HepG2 (cell line): ENCODE results near the gene STUB1. TPM values are rescaled to one million over a fixed set of nuclear protein-coding genes. Genes with fewer than 3 reads are reported as not detected.
A peak's percentile ranks its signal among the peaks of the same experiment; 100 is the strongest.

Experiments
- CBX2 ChIP-seq, 2 experiments: fragments of 200-600 bp in 1 of 2; sonication (generic); formaldehyde crosslinking in 1 of 2; IDR thresholded peaks; 2 replicates each; pipeline versions ENCODE4 v1.7.0 to v1.8.1; 2018 to 2022; ENCODE audit warnings: low read depth in 2 of 2, low read length in 1 of 2, mild to moderate bottlenecking in 1 of 2, missing genetic modification reagents in 1 of 2
- CENPT ChIP-seq: sonication (generic); formaldehyde crosslinking; IDR thresholded peaks from 2 replicates; pipeline ENCODE4 v1.8.0; 2022; ENCODE audit warnings: low read depth, mild to moderate bottlenecking, moderate library complexity, missing genetic modification reagents
- FOXM1 ChIP-seq: sonication (generic); formaldehyde crosslinking; IDR thresholded peaks from 2 replicates; pipeline ENCODE4 v1.5.0; 2020; ENCODE audit warnings: missing genetic modification reagents
- GFI1 ChIP-seq: sonication (generic); formaldehyde crosslinking; IDR thresholded peaks from 2 replicates; pipeline ENCODE4 v1.5.0; 2020; ENCODE audit warnings: missing genetic modification reagents, mild to moderate bottlenecking, borderline replicate concordance
- GPN1 ChIP-seq: sonication (generic); formaldehyde crosslinking; IDR thresholded peaks from 2 replicates; pipeline ENCODE4 v1.5.1; 2020; ENCODE audit warnings: missing genetic modification reagents, borderline replicate concordance
- KLF15 ChIP-seq: sonication (generic); formaldehyde crosslinking; IDR thresholded peaks from 2 replicates; pipeline ENCODE4 v1.8.1; 2023; ENCODE audit warnings: borderline replicate concordance, mild to moderate bottlenecking, inconsistent platforms, missing genetic modification reagents, mixed read lengths
- MED8 ChIP-seq: sonication (generic); formaldehyde crosslinking; IDR thresholded peaks from 2 replicates; pipeline ENCODE4 v1.8.1; 2023; ENCODE audit warnings: mild to moderate bottlenecking, missing genetic modification reagents; ENCODE audit not compliant: insufficient replicate concordance
- MXD4 ChIP-seq: IDR thresholded peaks from 2 replicates; pipeline ENCODE4 v1.6.1; 2016; ENCODE audit warnings: mild to moderate bottlenecking, missing biosample characterization, missing genetic modification reagents
- NCOA5 ChIP-seq: sonication (generic); formaldehyde crosslinking; IDR thresholded peaks from 2 replicates; pipeline ENCODE4 v1.4.0; 2020; ENCODE audit warnings: missing genetic modification reagents
- NCOR1 ChIP-seq: fragments of 200-600 bp; sonication (generic); IDR thresholded peaks from 2 replicates; pipeline ENCODE4 v1.7.0; 2017; ENCODE audit warnings: antibody characterized with exemption, low read length, borderline replicate concordance
- POLR2AphosphoS5 ChIP-seq: IDR thresholded peaks from 2 replicates; pipeline ENCODE4 v1.6.1; 2012; ENCODE audit warnings: low read depth, low read length
- SNRNP70 ChIP-seq: fragments of 200-400 bp; formaldehyde crosslinking; IDR thresholded peaks from 2 replicates; pipeline ENCODE4 v1.6.1; 2017; ENCODE audit warnings: mild to moderate bottlenecking, low read depth, low read length, moderate library complexity
- TAF1 ChIP-seq: sonication (generic); formaldehyde crosslinking; IDR thresholded peaks from 2 replicates; pipeline ENCODE4 v1.4.0; 2020; ENCODE audit warnings: missing genetic modification reagents
- ZFP90 ChIP-seq: sonication (generic); formaldehyde crosslinking; IDR thresholded peaks from 2 replicates; pipeline ENCODE4 v1.8.0; 2022; ENCODE audit warnings: missing genetic modification reagents, mild to moderate bottlenecking, inconsistent platforms, borderline replicate concordance
- ZFP91 ChIP-seq: sonication (generic); formaldehyde crosslinking; IDR thresholded peaks from 2 replicates; pipeline ENCODE4 v1.9.0; 2022; ENCODE audit warnings: missing genetic modification reagents, mild to moderate bottlenecking, borderline replicate concordance
- ZNF251 ChIP-seq: sonication (generic); formaldehyde crosslinking; IDR thresholded peaks from 2 replicates; pipeline ENCODE4 v1.9.0; 2021; ENCODE audit warnings: mild to moderate bottlenecking, missing genetic modification reagents
- ZNF335 ChIP-seq: sonication (generic); formaldehyde crosslinking; IDR thresholded peaks from 2 replicates; pipeline ENCODE4 v1.4.0; 2020; ENCODE audit warnings: missing genetic modification reagents
- ZNF337 ChIP-seq: sonication (generic); formaldehyde crosslinking; IDR thresholded peaks from 2 replicates; pipeline ENCODE4 v1.5.1; 2020; ENCODE audit warnings: missing genetic modification reagents, low read depth, mild to moderate bottlenecking, borderline replicate concordance
- ZNF557 ChIP-seq: sonication (generic); formaldehyde crosslinking; IDR thresholded peaks from 2 replicates; pipeline ENCODE4 v1.4.0; 2020; ENCODE audit warnings: missing genetic modification reagents
- polyA plus RNA-seq, 8 experiments: library from polyadenylated mRNA; depleted of rRNA in 3 of 8; stranded (reverse) in 7 of 8; unstranded in 1 of 8; fragments of >200 nt; fragmentation: Illumina TruSeq in 4 of 8; extraction: Trizol in 4 of 8; gene quantifications; 2 replicates each; pipeline versions ENCODE4 v1.2.1 to v1.2.3, GENCODE V29; 2011 to 2016; ENCODE audit warnings: low read depth in 4 of 8, missing spikeins in 1 of 8, mixed read lengths in 1 of 8; ENCODE audit not compliant: insufficient read depth in 1 of 8
- total RNA-seq, 5 experiments: library from RNA; depleted of rRNA; stranded (reverse); fragments of >200 nt; fragmentation: Illumina TruSeq; extraction: Trizol; gene quantifications; 2 replicates each; pipeline ENCODE4 v1.2.3, GENCODE V29; 2016; ENCODE audit warnings: low read depth in 1 of 5
- TF ChIP-seq, protein P1 (sequence below): sonication (generic); formaldehyde crosslinking; IDR thresholded peaks from 2 replicates; pipeline ENCODE4 v1.4.0; 2020; ENCODE audit warnings: mild to moderate bottlenecking, missing genetic modification reagents
- TF ChIP-seq, protein P2 (sequence below): sonication (generic); formaldehyde crosslinking; IDR thresholded peaks from 2 replicates; pipeline ENCODE4 v1.4.0; 2020; ENCODE audit warnings: missing genetic modification reagents

The STUB1 gene
- total and polyA plus RNA-seq, 2 of the 13 experiments (the other 11 are each of a cell fraction or from before 2014, with no cell fraction given), result 52.9 to 78.2 TPM

- TF ChIP-seq, protein P1, sequence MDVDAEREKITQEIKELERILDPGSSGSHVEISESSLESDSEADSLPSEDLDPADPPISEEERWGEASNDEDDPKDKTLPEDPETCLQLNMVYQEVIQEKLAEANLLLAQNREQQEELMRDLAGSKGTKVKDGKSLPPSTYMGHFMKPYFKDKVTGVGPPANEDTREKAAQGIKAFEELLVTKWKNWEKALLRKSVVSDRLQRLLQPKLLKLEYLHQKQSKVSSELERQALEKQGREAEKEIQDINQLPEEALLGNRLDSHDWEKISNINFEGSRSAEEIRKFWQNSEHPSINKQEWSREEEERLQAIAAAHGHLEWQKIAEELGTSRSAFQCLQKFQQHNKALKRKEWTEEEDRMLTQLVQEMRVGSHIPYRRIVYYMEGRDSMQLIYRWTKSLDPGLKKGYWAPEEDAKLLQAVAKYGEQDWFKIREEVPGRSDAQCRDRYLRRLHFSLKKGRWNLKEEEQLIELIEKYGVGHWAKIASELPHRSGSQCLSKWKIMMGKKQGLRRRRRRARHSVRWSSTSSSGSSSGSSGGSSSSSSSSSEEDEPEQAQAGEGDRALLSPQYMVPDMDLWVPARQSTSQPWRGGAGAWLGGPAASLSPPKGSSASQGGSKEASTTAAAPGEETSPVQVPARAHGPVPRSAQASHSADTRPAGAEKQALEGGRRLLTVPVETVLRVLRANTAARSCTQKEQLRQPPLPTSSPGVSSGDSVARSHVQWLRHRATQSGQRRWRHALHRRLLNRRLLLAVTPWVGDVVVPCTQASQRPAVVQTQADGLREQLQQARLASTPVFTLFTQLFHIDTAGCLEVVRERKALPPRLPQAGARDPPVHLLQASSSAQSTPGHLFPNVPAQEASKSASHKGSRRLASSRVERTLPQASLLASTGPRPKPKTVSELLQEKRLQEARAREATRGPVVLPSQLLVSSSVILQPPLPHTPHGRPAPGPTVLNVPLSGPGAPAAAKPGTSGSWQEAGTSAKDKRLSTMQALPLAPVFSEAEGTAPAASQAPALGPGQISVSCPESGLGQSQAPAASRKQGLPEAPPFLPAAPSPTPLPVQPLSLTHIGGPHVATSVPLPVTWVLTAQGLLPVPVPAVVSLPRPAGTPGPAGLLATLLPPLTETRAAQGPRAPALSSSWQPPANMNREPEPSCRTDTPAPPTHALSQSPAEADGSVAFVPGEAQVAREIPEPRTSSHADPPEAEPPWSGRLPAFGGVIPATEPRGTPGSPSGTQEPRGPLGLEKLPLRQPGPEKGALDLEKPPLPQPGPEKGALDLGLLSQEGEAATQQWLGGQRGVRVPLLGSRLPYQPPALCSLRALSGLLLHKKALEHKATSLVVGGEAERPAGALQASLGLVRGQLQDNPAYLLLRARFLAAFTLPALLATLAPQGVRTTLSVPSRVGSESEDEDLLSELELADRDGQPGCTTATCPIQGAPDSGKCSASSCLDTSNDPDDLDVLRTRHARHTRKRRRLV (CRISPR knock-in tag), result no peak
- no peak for TF ChIP-seq CBX2 (IDR thresholded peaks at IDR 0.05; ENCODE audit: low read depth, low read length)
- no peak for TF ChIP-seq CBX2 (CRISPR knock-in tag; IDR thresholded peaks at IDR 0.05; ENCODE audit: low read depth)
- TF ChIP-seq ZFP91 (CRISPR knock-in tag), result 0 out of 2 replicates have a peak, but pooled peaks have one; percentile 37
- no peak; the same call in 1 of the 2 replicates for TF ChIP-seq CENPT (CRISPR knock-in tag)
- TF ChIP-seq ZNF337 (CRISPR knock-in tag), result no peak
- no peak for TF ChIP-seq ZNF251 (CRISPR knock-in tag)
- TF ChIP-seq KLF15, result 0 out of 2 replicates have a peak, but pooled peaks have one; percentile 37
- no peak for TF ChIP-seq ZNF557 (CRISPR knock-in tag)
- no peak for TF ChIP-seq ZNF335 (CRISPR knock-in tag)
- no peak for TF ChIP-seq NCOA5 (CRISPR knock-in tag)
- TF ChIP-seq POLR2AphosphoS5, result no peak
- TF ChIP-seq GFI1 (CRISPR knock-in tag), result no peak
- TF ChIP-seq FOXM1 (CRISPR knock-in tag), result no peak
- TF ChIP-seq, protein P2, sequence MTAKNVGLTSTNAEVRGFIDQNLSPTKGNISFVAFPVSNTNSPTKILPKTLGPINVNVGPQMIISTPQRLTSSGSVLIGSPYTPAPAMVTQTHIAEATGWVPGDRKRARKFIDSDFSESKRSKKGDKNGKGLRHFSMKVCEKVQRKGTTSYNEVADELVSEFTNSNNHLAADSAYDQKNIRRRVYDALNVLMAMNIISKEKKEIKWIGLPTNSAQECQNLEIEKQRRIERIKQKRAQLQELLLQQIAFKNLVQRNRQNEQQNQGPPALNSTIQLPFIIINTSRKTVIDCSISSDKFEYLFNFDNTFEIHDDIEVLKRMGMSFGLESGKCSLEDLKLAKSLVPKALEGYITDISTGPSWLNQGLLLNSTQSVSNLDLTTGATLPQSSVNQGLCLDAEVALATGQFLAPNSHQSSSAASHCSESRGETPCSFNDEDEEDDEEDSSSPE, result no peak
- TF ChIP-seq TAF1 (CRISPR knock-in tag), result no peak
- peak; percentile 82 for TF ChIP-seq MED8 (CRISPR knock-in tag)
- no peak for TF ChIP-seq NCOR1
- TF ChIP-seq MXD4 (CRISPR knock-in tag), result no peak
- TF ChIP-seq GPN1 (CRISPR knock-in tag), result no peak
- TF ChIP-seq SNRNP70, result no peak
- TF ChIP-seq ZFP90 (CRISPR knock-in tag), result no peak
These were observed 40.3 kb downstream of the STUB1 start (continued) for GRCh38 chr16:720447-720989.
